Right lobe of liver (tissue), 4 donors: ENCODE measurements around the gene SH3GL3.

Experiments
- POLR2A ChIP-seq: fragments of 450-650 bp; IDR thresholded peaks from one replicate; pipeline ENCODE4 v1.6.1; 2017; ENCODE audit warnings: antibody characterized with exemption, mild to moderate bottlenecking
- TF ChIP-seq, protein P1 (sequence below), 4 donors: fragments of 200-600 bp in 3 of 4; fragments of 450-650 bp in 1 of 4; IDR thresholded peaks; one replicate each; pipeline versions ENCODE4 v1.5.1 to v1.8.0; 2016 to 2022; ENCODE audit warnings: antibody characterized with exemption in 4 of 4, mild to moderate bottlenecking in 2 of 4
- donor health status: DM: no; HTN: no; CAD: no.
- donor health status: DM: no; HTN: no; CAD: no.
- donor health status: DM: no; HTN: yes; CAD: no.

DNA sequence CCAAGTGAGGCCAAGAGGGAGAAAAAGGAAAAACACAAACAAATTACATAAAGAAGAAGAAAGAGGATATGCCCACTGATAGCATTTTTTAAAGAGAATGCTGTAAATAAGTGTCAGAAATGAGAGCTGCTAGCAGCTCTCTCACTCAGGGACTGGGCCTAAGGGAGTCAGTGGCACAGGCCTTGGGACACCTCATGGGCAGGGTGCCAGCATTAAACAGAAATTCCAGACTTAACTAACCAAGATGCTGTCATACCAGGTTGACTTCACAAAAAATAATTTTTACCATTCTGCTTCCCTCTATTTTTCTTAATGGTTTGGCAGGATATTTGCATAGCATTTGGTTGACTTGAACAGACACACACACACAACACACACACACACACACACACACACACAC is 114.5 kb downstream of the SH3GL3 start:
- TF ChIP-seq, protein P1, sequence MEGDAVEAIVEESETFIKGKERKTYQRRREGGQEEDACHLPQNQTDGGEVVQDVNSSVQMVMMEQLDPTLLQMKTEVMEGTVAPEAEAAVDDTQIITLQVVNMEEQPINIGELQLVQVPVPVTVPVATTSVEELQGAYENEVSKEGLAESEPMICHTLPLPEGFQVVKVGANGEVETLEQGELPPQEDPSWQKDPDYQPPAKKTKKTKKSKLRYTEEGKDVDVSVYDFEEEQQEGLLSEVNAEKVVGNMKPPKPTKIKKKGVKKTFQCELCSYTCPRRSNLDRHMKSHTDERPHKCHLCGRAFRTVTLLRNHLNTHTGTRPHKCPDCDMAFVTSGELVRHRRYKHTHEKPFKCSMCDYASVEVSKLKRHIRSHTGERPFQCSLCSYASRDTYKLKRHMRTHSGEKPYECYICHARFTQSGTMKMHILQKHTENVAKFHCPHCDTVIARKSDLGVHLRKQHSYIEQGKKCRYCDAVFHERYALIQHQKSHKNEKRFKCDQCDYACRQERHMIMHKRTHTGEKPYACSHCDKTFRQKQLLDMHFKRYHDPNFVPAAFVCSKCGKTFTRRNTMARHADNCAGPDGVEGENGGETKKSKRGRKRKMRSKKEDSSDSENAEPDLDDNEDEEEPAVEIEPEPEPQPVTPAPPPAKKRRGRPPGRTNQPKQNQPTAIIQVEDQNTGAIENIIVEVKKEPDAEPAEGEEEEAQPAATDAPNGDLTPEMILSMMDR (IDR thresholded peaks at IDR 0.05) = no peak
- no peak for TF ChIP-seq POLR2A
